ENCODE measurements around the gene SCNN1G. TPM values are rescaled to one million over a fixed set of nuclear protein-coding genes. Genes with fewer than 3 reads are reported as not detected.

Gene SCNN1G
- total and polyA plus RNA-seq, 2 of the 4 experiments (the other 2 are of a cell fraction): not detected

- Histone ChIP-seq H3K9me1 (ENCODE audit: insufficient read depth, low read length) (peaks cover 7% of the 10 kb centered on the region), H2BK120ac (ENCODE audit: low read depth, low read length) (no peak overlapping the region), H3K4ac (ENCODE audit: low read depth, low read length) (no peak overlapping the region), H3K56ac (ENCODE audit: extremely low read depth, insufficient read depth, low read length) (no peak overlapping the region), H3K23ac (ENCODE audit: low read depth, low read length) (no peak overlapping the region), H2AK5ac (ENCODE audit: low read depth, low read length) (no peak overlapping the region), H3K79me1 (ENCODE audit: low read depth in 1 of 2, low read length in 2 of 2) (peaks cover 32 to 54% of the 10 kb centered on the region in 2 experiments), H2BK15ac (ENCODE audit: low read depth, low read length) (no peak overlapping the region), H3K18ac (ENCODE audit: low read depth, low read length) (no peak overlapping the region), H4K8ac (ENCODE audit: low read depth in 2 of 2, low read length in 2 of 2) (no peak overlapping the region), H3K4me3 (ENCODE audit: insufficient read depth, low read depth, low read length) (no peak overlapping the region), H3K27ac (ENCODE audit: insufficient read depth, low read length) (no peak overlapping the region), H4K5ac (ENCODE audit: low read depth, low read length) (no peak overlapping the region), H2BK5ac (ENCODE audit: low read depth, low read length, poor library complexity, severe bottlenecking) (no peak overlapping the region), H4K91ac (ENCODE audit: insufficient read depth, low read depth, low read length) (no peak overlapping the region), H3K9ac (ENCODE audit: low read depth, low read length) (no peak overlapping the region), H3K27me3 (ENCODE audit: control insufficient read depth, insufficient read depth, low read length) (no peaks in the 10 kb centered on the region), H3K4me2 (ENCODE audit: low read depth, low read length) (no peak overlapping the region), H2AK9ac (replicated peaks; ENCODE audit: low read depth, low read length, poor library complexity) (no peak overlapping the region), H2AFZ (replicated peaks; ENCODE audit: low read length, poor library complexity) (no peak overlapping the region), H3K36me3 (ENCODE audit: control insufficient read depth, insufficient read depth, low read length) (no peaks in the 10 kb centered on the region), H3K9me3 (ENCODE audit: control insufficient read depth, insufficient read depth, low read length) (no peaks in the 10 kb centered on the region), H2BK20ac (ENCODE audit: low read depth, low read length) (no peak overlapping the region), H3K4me1 (ENCODE audit: control insufficient read depth, insufficient read depth, low read length) (peaks cover 8% of the 10 kb centered on the region), H3K14ac (replicated peaks; ENCODE audit: low read depth, low read length) (no peak overlapping the region), H4K20me1 (ENCODE audit: insufficient read depth, low read length) (peaks cover 31% of the 10 kb centered on the region)
- ATAC-seq (ENCODE audit: low read depth) (no peak), DNase-seq (no peak)
- intact Hi-C loops (cut with micrococcal nuclease) (loop anchor here (5.0 kb wide), 1 partner anchor 73 kb away; no protein-coding TSS in a partner anchor), dilution Hi-C loops (cut with HindIII; ENCODE audit: low sequenced_read_pairs, unreplicated experiment) (no loop called here), in situ Hi-C loops (cut with MboI; ENCODE audit: low sequenced_read_pairs) (no loop called here)
- ChIA-PET POLR2A (ENCODE audit: unreplicated experiment) (interaction anchor here (0.6 kb wide), 1 partner anchor 337 kb away, joined by 3 read pairs; no protein-coding TSS in a partner anchor), CTCF (no interaction called here)
- no peak for TF ChIP-seq CTCF (conservative IDR thresholded peaks at IDR 0.05; ENCODE audit: low read depth, low read length)
- TF ChIP-seq NFE2L2 (IDR thresholded peaks at IDR 0.05; ENCODE audit: low read depth, low read length): no peak
- no peak for TF ChIP-seq MXI1 (IDR thresholded peaks at IDR 0.05; ENCODE audit: borderline replicate concordance, low read depth, low read length)
- TF ChIP-seq FOS (IDR thresholded peaks at IDR 0.05; ENCODE audit: low read depth, low read length): no peak
- TF ChIP-seq CHD1 (IDR thresholded peaks at IDR 0.05; ENCODE audit: low read depth, low read length): no peak
- no peak for TF ChIP-seq ELK1 (IDR thresholded peaks at IDR 0.05; ENCODE audit: borderline replicate concordance, low read depth, low read length)
- TF ChIP-seq USF2 (IDR thresholded peaks at IDR 0.05; ENCODE audit: low read depth, low read length): no peak
- no peak for TF ChIP-seq RFX5 (IDR thresholded peaks at IDR 0.05; ENCODE audit: low read depth, low read length)
- 80% methylated on average over 1 of the region's 6 CpGs; no CpG with 5 or more reads in 1 of the 2 experiments for WGBS, 2 experiments (ENCODE audit: extremely low coverage in 2 of 2, insufficient read length in 1 of 2)
- no TSS peak for BruUV-seq (replicated peaks)
Observed at GRCh38 chr16:23145186-23145585, 37.4 kb upstream of the SCNN1G start.

Measured in IMR-90 (cell line).